CD14-positive monocyte (primary cell): ENCODE results near the gene DDAH1. TPM values are rescaled to one million over a fixed set of nuclear protein-coding genes. Genes with fewer than 3 reads are reported as not detected.

Experiments used
- DNase-seq, 3 donors: peaks; one replicate each; pipeline ENCODE4 v3.0.0-alpha.2; 2011 to 2022
- H2AFZ ChIP-seq: 2 replicates; pipeline ENCODE4 v1.6.0; 2012; ENCODE audit warnings: mild to moderate bottlenecking, low read depth, low read length, inconsistent platforms; ENCODE audit not compliant: insufficient read depth, poor library complexity, severe bottlenecking
- H3K27ac ChIP-seq, 2 donors: 1 replicate in 1 of 2; 2 replicates in 1 of 2; pipeline ENCODE4 v1.5.1; 2012 to 2013; ENCODE audit warnings: low read length in 2 of 2, control low read depth in 1 of 2, inconsistent platforms in 1 of 2, low read depth in 1 of 2, mild to moderate bottlenecking in 1 of 2
- H3K27me3 ChIP-seq, 2 donors: one replicate each; pipeline versions ENCODE4 v1.6.0 to v1.6.1; 2011 to 2013; ENCODE audit warnings: low read length in 2 of 2; ENCODE audit not compliant: control insufficient read depth in 2 of 2, insufficient read depth in 2 of 2
- H3K36me3 ChIP-seq, 2 donors: replicated peaks in 1 of 2; 1 replicate in 1 of 2; 2 replicates in 1 of 2; pipeline versions ENCODE4 v1.5.1 to v1.6.1; 2012 to 2013; ENCODE audit warnings: low read length in 2 of 2, control low read depth in 1 of 2, inconsistent platforms in 1 of 2, mild to moderate bottlenecking in 1 of 2; ENCODE audit not compliant: insufficient read depth in 2 of 2, control insufficient read depth in 1 of 2
- H3K4me1 ChIP-seq, 2 donors: 1 replicate in 1 of 2; 2 replicates in 1 of 2; pipeline versions ENCODE4 v1.5.1 to v1.6.1; 2012 to 2013; ENCODE audit warnings: low read length in 2 of 2, control low read depth in 1 of 2, inconsistent platforms in 1 of 2, mild to moderate bottlenecking in 1 of 2, moderate library complexity in 1 of 2; ENCODE audit not compliant: insufficient read depth in 2 of 2, control insufficient read depth in 1 of 2
- H3K4me2 ChIP-seq: replicated peaks from 2 replicates; pipeline ENCODE3; 2012; ENCODE audit warnings: low read length, moderate library complexity, mild to moderate bottlenecking; ENCODE audit not compliant: poor library complexity, severe bottlenecking; ENCODE audit errors: extremely low read depth
- H3K4me3 ChIP-seq, 3 experiments: fragments of 200-600 bp in 1 of 3; sonication (generic) in 1 of 3; replicated peaks in 1 of 3; 1 replicate in 2 of 3; 2 replicates in 1 of 3; pipeline ENCODE4 v1.5.1; 2011 to 2013; ENCODE audit warnings: low read length in 3 of 3, mild to moderate bottlenecking in 3 of 3, control low read depth in 2 of 3, low read depth in 2 of 3, inconsistent platforms in 1 of 3, moderate library complexity in 1 of 3
- H3K79me2 ChIP-seq: 2 replicates; pipeline ENCODE4 v1.6.0; 2012; ENCODE audit warnings: mild to moderate bottlenecking, control low read depth, inconsistent platforms, low read length, moderate library complexity; ENCODE audit not compliant: insufficient read depth
- H3K9ac ChIP-seq: 2 replicates; pipeline ENCODE4 v1.6.0; 2017; ENCODE audit warnings: low read length, mild to moderate bottlenecking; ENCODE audit not compliant: insufficient read depth, poor library complexity, severe bottlenecking
- H3K9me3 ChIP-seq, 2 donors: replicated peaks in 1 of 2; 1 replicate in 1 of 2; 2 replicates in 1 of 2; pipeline versions ENCODE4 v1.5.1 to v1.6.1; 2012 to 2013; ENCODE audit warnings: low read length in 2 of 2, control low read depth in 1 of 2; ENCODE audit not compliant: control insufficient read depth in 1 of 2, insufficient read depth in 1 of 2
- H4K20me1 ChIP-seq: 2 replicates; pipeline ENCODE4 v1.6.0; 2012; ENCODE audit warnings: mild to moderate bottlenecking, low read length, control low read depth, moderate library complexity; ENCODE audit not compliant: insufficient read depth
- H3K27ac Mint-ChIP-seq, 7 donors: one replicate each; pipeline ENCODE4 v1.8.0; 2020; ENCODE audit warnings: mild to moderate bottlenecking in 7 of 7, mixed read lengths in 7 of 7, moderate library complexity in 6 of 7, inconsistent platforms in 2 of 7
- H3K27me3 Mint-ChIP-seq, 3 donors: one replicate each; pipeline ENCODE4 v1.8.0; 2021 to 2022; ENCODE audit warnings: low read depth in 3 of 3, mild to moderate bottlenecking in 3 of 3, mixed read lengths in 3 of 3, moderate library complexity in 3 of 3, inconsistent platforms in 1 of 3
- H3K36me3 Mint-ChIP-seq, 2 donors: one replicate each; pipeline ENCODE4 v1.8.0; 2020; ENCODE audit warnings: mixed read lengths in 2 of 2, inconsistent platforms in 1 of 2, mild to moderate bottlenecking in 1 of 2
- H3K4me1 Mint-ChIP-seq: one replicate; pipeline ENCODE4 v1.8.0; 2020; ENCODE audit warnings: mild to moderate bottlenecking, mixed read lengths
- H3K4me3 Mint-ChIP-seq, 2 donors: one replicate each; pipeline ENCODE4 v1.8.0; 2020; ENCODE audit warnings: mild to moderate bottlenecking in 2 of 2, mixed read lengths in 2 of 2, moderate library complexity in 1 of 2
- H3K9me3 Mint-ChIP-seq, 7 donors: one replicate each; pipeline ENCODE4 v1.8.0; 2020 to 2022; ENCODE audit warnings: mixed read lengths in 7 of 7, mild to moderate bottlenecking in 6 of 7, moderate library complexity in 6 of 7, inconsistent platforms in 2 of 7
- WGBS: methylation state at CpG from one replicate; pipeline ENCODE4 v1.1.5; 2013; ENCODE audit warnings: missing lambda C conversion rate; ENCODE audit not compliant: insufficient coverage; 5-methylcytosine and 5-hydroxymethylcytosine counted together
- intact Hi-C, 2 donors: fragments of 100-400 bp; cut with micrococcal nuclease; formaldehyde crosslinking; loops; one replicate each; pipeline versions ENCODE4 v1.15.0 to v1.15.1; 2023
- polyA plus RNA-seq, 3 donors: library from polyadenylated mRNA; depleted of rRNA in 1 of 3; unstranded in 2 of 3; stranded (reverse) in 1 of 3; fragments of 300-500 nt in 2 of 3; fragments of >200 nt in 1 of 3; fragmentation: Illumina TruSeq in 2 of 3; gene quantifications; 1 replicate in 2 of 3; 2 replicates in 1 of 3; pipeline ENCODE4 v1.2.3, GENCODE V29; 2012 to 2021
- TF ChIP-seq, protein P1 (sequence below): fragments of 200-600 bp; IDR thresholded peaks from one replicate; pipeline ENCODE4 v1.8.0; 2022; ENCODE audit warnings: antibody characterized with exemption, mild to moderate bottlenecking

Gene DDAH1
- polyA plus RNA-seq, 3 donors, result not detected

DNA sequence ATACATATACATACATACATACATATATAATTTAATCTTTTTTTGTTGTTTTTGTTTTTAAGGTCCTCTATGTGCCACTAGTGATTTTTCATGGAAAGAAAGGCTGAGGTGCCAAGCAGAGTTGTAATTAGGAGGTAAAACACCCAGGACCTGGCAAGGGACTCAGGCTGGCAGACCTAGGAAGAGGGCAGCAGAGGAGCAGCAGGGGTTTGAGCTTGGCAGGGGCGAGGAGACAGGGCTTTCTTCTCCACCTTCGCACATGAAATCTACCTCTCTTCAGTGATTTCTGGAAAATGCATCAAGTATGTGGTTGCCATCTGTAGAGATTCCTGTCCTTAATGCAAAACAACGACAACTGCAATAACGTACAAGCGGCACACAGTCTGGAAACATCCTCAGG is 31.9 kb downstream of the DDAH1 start:
- WGBS, result 67% methylated on average over 3 of the region's 5 CpGs
- H2AFZ ChIP-seq, result no peak overlapping the region
- no peak overlapping the region for H3K4me3 ChIP-seq
- TF ChIP-seq, protein P1, sequence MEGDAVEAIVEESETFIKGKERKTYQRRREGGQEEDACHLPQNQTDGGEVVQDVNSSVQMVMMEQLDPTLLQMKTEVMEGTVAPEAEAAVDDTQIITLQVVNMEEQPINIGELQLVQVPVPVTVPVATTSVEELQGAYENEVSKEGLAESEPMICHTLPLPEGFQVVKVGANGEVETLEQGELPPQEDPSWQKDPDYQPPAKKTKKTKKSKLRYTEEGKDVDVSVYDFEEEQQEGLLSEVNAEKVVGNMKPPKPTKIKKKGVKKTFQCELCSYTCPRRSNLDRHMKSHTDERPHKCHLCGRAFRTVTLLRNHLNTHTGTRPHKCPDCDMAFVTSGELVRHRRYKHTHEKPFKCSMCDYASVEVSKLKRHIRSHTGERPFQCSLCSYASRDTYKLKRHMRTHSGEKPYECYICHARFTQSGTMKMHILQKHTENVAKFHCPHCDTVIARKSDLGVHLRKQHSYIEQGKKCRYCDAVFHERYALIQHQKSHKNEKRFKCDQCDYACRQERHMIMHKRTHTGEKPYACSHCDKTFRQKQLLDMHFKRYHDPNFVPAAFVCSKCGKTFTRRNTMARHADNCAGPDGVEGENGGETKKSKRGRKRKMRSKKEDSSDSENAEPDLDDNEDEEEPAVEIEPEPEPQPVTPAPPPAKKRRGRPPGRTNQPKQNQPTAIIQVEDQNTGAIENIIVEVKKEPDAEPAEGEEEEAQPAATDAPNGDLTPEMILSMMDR, result no peak
- no peak overlapping the region for H3K27ac Mint-ChIP-seq
- H3K4me2 ChIP-seq, result no peak overlapping the region
- no peaks in the 10 kb centered on the region for H3K36me3 Mint-ChIP-seq
- no peaks in the 10 kb centered on the region for H3K79me2 ChIP-seq
- peaks cover 0 to 3% of the 10 kb centered on the region in 2 donors for H3K4me1 ChIP-seq
- H3K27ac ChIP-seq, result no peak overlapping the region
- H3K9me3 ChIP-seq, result no peaks in the 10 kb centered on the region
- peaks cover 0 to 6% (median 0%) of the 10 kb centered on the region in 7 donors for H3K9me3 Mint-ChIP-seq
- intact Hi-C loops, result no loop called here
- no peak overlapping the region for H3K9ac ChIP-seq
- H3K27me3 Mint-ChIP-seq, result peaks cover 0 to 2% (median 2%) of the 10 kb centered on the region in 3 donors
- H3K4me3 Mint-ChIP-seq, result no peak overlapping the region
- peaks cover 7% of the 10 kb centered on the region for H3K4me1 Mint-ChIP-seq
- no peaks in the 10 kb centered on the region for H3K27me3 ChIP-seq
- H3K36me3 ChIP-seq, result no peaks in the 10 kb centered on the region
- DNase-seq, result no peak
- no peaks in the 10 kb centered on the region for H4K20me1 ChIP-seq

DNA sequence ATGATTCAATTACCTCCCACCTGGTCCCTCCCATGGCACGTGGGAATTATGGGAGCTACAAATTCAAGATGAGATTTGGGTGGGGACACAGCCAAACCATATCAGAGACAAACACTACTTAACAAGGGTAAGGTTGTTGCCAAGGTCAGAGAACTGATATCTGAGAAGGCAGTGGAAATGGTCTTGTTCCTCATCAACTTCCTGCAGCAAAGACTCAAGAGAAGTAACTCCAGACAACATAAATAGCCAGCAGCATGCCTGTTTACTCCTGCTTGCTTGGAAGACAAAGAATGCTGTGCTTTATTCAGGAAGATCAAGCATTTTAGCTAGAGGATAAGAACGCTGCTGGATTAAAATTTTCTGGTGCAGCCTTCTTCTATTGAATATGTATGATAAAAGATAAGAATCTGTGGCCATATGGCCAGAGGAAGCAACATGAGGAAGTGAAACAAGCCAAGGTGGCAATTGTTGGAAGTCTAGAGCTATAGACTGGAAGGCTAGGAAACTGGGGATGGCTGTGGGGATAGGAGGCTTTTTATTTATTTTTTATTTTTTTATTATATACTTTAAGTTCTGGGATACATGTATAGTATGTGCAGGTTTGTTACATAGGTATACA is 36.4 kb downstream of the DDAH1 start:
- Mint-ChIP-seq H3K36me3 (no peaks in the 10 kb centered on the region), H3K9me3 (peaks cover 0 to 11% (median 0%) of the 10 kb centered on the region in 7 donors), H3K4me1 (peaks cover 11% of the 10 kb centered on the region), H3K4me3 (no peak overlapping the region), H3K27me3 (peaks cover 0 to 2% (median 2%) of the 10 kb centered on the region in 3 donors), H3K27ac (peak overlapping the region in 3 of 7 donors; percentile 20 to 32 (median 21))
- H4K20me1 ChIP-seq, result no peaks in the 10 kb centered on the region
- no peaks in the 10 kb centered on the region for H3K27me3 ChIP-seq
- no peaks in the 10 kb centered on the region for H3K79me2 ChIP-seq
- no peak overlapping the region for H3K27ac ChIP-seq
- no peak overlapping the region for H3K4me2 ChIP-seq
- peak; percentile 1 to 18 (median 12) for DNase-seq
- peaks cover 0 to 3% of the 10 kb centered on the region in 2 donors for H3K4me1 ChIP-seq
- intact Hi-C loops, result no loop called here
- 50% methylated on average over 1 of the region's 2 CpGs for WGBS
- no peak overlapping the region for H2AFZ ChIP-seq
- no peaks in the 10 kb centered on the region for H3K9me3 ChIP-seq
- TF ChIP-seq, protein P1, result no peak
- H3K4me3 ChIP-seq, result no peak overlapping the region
- H3K9ac ChIP-seq, result no peak overlapping the region
- no peaks in the 10 kb centered on the region for H3K36me3 ChIP-seq
